ENCODE measurements around the gene ENPEP. TPM values are rescaled to one million over a fixed set of nuclear protein-coding genes. Genes with fewer than 3 reads are reported as not detected.

ENPEP gene
- total RNA-seq, 4 donors from 2014 or later = 3.7 to 6.3 (median 4.2) TPM

DNA sequence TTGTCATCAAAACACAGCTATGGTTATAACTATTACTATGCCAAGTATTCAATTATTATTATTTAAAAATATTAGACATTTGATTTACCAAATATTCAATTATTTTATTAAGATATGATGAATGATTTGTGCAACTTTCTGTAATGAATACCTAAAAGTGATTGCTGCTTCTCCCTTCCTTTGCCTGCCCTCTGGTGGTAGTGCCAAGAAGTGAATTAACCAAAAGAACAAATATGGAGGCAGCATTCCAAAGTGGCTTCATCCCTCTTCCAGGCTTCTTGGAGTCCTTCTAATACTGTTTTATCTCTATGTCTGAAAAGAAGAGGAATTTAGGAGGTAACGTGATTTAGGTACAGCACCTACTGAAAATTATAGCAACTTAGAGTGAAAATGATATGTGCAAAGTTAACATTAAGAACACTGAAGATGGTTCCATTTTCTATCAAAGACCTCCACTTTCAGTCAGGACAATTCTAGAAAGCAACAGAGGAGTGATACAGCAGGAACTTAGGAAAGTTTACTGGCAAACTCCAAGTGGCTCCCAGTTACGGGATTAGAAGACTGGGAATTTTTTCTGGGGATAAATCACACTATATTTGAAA, 43.0 kb downstream of the ENPEP start:
- H3K9me3 ChIP-seq = no peaks in the 10 kb centered on the region
- no peaks in the 10 kb centered on the region for H3K36me3 ChIP-seq
- 90 to 93% methylated on average over 2 of the region's 2 CpGs for WGBS, 2 donors
- DNase-seq (ENCODE audit: low spot score in 2 of 2) = peak in 1 of 2 donors; percentile 49
- TF ChIP-seq EP300 (IDR thresholded peaks at IDR 0.05) (no peak), POLR2A (IDR thresholded peaks at IDR 0.05) (no peak)
- TF ChIP-seq, protein P1, sequence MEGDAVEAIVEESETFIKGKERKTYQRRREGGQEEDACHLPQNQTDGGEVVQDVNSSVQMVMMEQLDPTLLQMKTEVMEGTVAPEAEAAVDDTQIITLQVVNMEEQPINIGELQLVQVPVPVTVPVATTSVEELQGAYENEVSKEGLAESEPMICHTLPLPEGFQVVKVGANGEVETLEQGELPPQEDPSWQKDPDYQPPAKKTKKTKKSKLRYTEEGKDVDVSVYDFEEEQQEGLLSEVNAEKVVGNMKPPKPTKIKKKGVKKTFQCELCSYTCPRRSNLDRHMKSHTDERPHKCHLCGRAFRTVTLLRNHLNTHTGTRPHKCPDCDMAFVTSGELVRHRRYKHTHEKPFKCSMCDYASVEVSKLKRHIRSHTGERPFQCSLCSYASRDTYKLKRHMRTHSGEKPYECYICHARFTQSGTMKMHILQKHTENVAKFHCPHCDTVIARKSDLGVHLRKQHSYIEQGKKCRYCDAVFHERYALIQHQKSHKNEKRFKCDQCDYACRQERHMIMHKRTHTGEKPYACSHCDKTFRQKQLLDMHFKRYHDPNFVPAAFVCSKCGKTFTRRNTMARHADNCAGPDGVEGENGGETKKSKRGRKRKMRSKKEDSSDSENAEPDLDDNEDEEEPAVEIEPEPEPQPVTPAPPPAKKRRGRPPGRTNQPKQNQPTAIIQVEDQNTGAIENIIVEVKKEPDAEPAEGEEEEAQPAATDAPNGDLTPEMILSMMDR (IDR thresholded peaks at IDR 0.05) = peak; percentile 42 to 78 (median 52)
- no peak overlapping the region for H3K27ac ChIP-seq
- no peaks in the 10 kb centered on the region for H3K27me3 ChIP-seq
- no peak overlapping the region for H3K4me3 ChIP-seq
- H3K4me1 ChIP-seq = peaks cover 0 to 5% (median 0%) of the 10 kb centered on the region in 4 donors

DNA sequence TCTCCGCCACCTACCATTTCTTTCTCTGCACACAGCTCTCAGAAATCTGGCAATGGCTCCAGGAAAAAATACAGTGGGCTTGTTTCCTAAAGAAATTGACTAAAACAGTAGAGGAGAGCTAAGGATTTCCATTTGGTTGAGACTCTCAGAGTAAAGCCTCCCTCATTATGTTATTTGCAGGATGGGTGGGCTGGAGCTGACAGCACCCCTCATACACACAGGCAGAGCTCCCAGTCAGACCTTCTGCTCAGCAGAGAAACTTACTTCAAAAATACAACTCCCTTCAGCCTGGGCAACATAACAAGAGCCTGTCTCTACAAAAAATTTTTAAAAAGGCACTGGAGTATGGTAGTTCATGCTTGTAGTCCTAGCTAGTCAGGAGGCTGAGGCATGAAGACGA, 44.9 kb downstream of the ENPEP start:
- no peak overlapping the region for H3K27ac ChIP-seq
- DNase-seq (ENCODE audit: low spot score in 2 of 2) = no peak
- no peaks in the 10 kb centered on the region for H3K9me3 ChIP-seq
- no peaks in the 10 kb centered on the region for H3K27me3 ChIP-seq
- 78 to 89% methylated on average over 2 of the region's 2 CpGs for WGBS, 2 donors
- H3K4me3 ChIP-seq = no peak overlapping the region
- TF ChIP-seq EP300 (IDR thresholded peaks at IDR 0.05) (no peak), POLR2A (IDR thresholded peaks at IDR 0.05) (no peak)
- TF ChIP-seq, protein P1 (IDR thresholded peaks at IDR 0.05) = no peak
- H3K36me3 ChIP-seq = no peaks in the 10 kb centered on the region
- peaks cover 0 to 5% (median 0%) of the 10 kb centered on the region in 4 donors for H3K4me1 ChIP-seq

DNA sequence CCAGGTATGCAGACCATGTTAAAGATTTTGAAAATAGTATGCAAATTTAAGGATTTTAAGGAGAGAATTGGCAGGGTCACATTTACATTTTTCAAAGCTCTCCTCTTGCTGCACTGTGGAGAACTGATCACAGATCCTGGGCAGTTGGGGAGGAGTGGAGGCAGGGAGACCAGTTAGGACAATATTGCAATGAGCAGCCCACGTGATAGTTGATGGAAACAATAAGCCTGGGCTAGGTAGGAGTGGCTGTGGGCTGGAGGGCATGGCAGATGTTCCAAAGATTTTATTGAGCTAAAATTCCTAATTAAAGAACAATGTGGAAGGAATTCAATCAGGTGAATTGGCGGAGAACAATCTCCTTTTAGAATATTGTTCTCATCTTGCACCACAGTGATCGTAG, 50.6 kb downstream of the ENPEP start:
- Histone ChIP-seq H3K4me1 (no peaks in the 10 kb centered on the region), H3K27ac (no peak overlapping the region), H3K4me3 (no peak overlapping the region), H3K27me3 (no peaks in the 10 kb centered on the region), H3K36me3 (no peaks in the 10 kb centered on the region), H3K9me3 (no peaks in the 10 kb centered on the region)
- DNase-seq (ENCODE audit: low spot score in 2 of 2) = no peak
- TF ChIP-seq POLR2A (IDR thresholded peaks at IDR 0.05) (no peak), EP300 (IDR thresholded peaks at IDR 0.05) (no peak)
- TF ChIP-seq, protein P1 (IDR thresholded peaks at IDR 0.05) = no peak
- WGBS, 2 donors = 75 to 83% methylated on average over 3 of the region's 3 CpGs

DNA sequence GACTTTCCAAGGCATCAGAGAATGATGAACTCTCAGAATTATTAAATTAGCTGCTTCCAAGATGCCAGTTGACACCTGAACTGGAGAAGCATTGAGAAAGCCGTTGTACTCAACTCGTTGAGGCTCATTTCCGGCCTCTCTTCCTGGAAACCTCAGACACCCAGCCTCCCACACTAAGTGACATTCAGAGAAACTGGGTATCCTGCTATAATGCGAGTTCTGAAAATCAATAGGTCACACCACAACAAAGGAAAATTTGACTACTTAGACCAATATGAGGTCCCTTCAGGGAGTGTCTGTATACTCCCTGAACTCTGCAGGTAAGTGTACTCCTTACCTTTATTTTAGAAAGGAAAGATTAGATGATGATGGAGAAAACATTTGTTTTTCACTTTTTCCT, 51.2 kb downstream of the ENPEP start:
- TF ChIP-seq POLR2A (IDR thresholded peaks at IDR 0.05) (no peak), EP300 (IDR thresholded peaks at IDR 0.05) (no peak)
- TF ChIP-seq, protein P1 (IDR thresholded peaks at IDR 0.05) = no peak
- H3K36me3 ChIP-seq = no peaks in the 10 kb centered on the region
- DNase-seq (ENCODE audit: low spot score in 2 of 2) = no peak
- no peaks in the 10 kb centered on the region for H3K9me3 ChIP-seq
- no peaks in the 10 kb centered on the region for H3K27me3 ChIP-seq
- 81 to 87% methylated on average over 4 of the region's 4 CpGs for WGBS, 2 donors
- H3K27ac ChIP-seq = no peak overlapping the region
- H3K4me1 ChIP-seq = no peaks in the 10 kb centered on the region
- H3K4me3 ChIP-seq = no peak overlapping the region

DNA sequence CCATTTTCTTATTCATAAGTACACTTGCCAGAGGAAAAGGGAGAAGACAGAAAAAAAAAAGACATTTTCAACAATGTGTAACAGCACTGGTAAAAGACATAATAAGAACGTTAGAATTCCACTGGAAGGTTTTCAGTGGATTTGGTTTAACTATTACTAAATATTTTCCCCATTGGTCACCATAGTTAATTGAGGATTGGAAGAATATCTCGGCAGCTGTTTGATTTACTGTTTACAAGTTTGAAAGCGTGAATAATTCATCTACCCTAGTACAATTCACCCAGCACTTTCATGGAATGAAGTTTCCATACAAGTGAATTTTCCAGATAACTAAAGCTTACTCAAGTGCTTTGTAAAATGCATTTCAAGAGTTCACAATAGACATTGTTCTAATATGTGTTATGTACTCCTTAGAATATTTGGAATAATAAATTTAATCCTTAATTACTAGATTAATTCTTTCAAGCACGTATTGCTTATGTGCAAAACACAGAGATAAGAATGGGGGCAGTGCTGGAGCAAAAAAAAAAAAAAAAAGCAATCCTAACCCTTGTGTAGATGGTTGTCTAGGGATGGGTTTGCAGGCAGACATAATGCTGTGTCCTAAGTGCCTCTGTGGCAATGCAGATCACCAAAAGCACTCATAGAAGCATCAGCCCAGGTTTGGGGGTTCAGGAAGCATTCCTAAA, 57.1 kb downstream of the ENPEP start:
- Histone ChIP-seq H3K27ac (no peak overlapping the region), H3K36me3 (no peaks in the 10 kb centered on the region), H3K27me3 (no peaks in the 10 kb centered on the region), H3K4me1 (no peaks in the 10 kb centered on the region), H3K4me3 (no peak overlapping the region), H3K9me3 (peaks cover 0 to 5% (median 0%) of the 10 kb centered on the region in 4 donors)
- TF ChIP-seq EP300 (IDR thresholded peaks at IDR 0.05) (no peak), POLR2A (IDR thresholded peaks at IDR 0.05) (no peak)
- TF ChIP-seq, protein P1 (IDR thresholded peaks at IDR 0.05) = no peak
- DNase-seq (ENCODE audit: low spot score in 2 of 2) = no peak
- 45 to 47% methylated on average over 4 of the region's 4 CpGs for whole genome bisulfite sequencing, 2 donors

Data from tibial nerve (tissue), 4 donors.